Inflammatory macrophage treated with lipopolysaccharide for 1 hour (primary cell): ENCODE results near the gene DCTN3.
A peak's percentile ranks its signal among the peaks of the same experiment; 100 is the strongest.

ENCODE experiments used
- DNase-seq, 2 donors: peaks; one replicate each; pipeline ENCODE4 v3.0.0-alpha.2; 2020 to 2022

Gene DCTN3

GRCh38 chr9:34588671-34589635 lies 31.3 kb downstream of the DCTN3 start:
- DNase-seq: no peak

- no peak for DNase-seq
Observed at GRCh38 chr9:34587271-34587670, 33.0 kb downstream of the DCTN3 start.

GRCh38 chr9:34585946-34586669 lies 34.2 kb downstream of the DCTN3 start:
- no peak for DNase-seq

DNA sequence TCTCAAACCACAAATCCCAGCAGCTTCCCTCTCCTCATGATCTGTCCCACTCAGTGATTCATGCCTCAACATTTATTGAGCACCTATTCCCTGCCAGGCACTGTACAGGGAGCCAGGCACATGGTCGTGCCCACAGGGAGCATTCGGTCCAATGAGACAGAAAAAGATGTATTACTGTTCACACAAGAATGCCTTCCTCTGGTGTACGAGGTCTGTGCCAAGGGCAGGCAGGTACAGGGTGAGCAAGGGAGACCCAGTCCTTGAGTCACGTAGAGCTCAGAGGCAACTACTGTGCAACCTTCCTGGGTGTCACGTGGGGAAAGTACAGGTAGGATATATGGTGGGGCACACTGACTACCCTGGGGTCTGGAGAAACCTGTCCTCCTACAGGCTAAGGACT lies 35.3 kb downstream of the DCTN3 start:
- DNase-seq: no peak

GRCh38 chr9:34582787-34583186 lies 37.5 kb downstream of the DCTN3 start:
- DNase-seq: no peak

DNA sequence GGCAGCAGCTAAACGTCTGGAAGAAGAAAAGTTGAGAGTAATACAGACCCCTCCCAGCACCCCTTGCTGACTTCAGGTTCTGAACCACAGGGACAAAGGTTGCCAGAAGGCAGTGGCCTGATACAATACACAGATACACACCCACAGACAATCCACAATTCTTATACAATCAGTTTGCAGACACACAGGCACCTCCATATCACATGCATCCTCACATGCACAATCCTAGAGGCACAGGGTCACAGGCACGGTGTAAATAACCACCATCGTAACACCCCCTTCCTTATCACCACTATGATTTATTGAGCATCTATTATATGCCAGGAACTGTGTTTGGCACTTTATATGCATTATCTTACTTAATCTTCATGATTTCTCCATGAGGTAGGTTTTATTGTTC lies 39.0 kb downstream of the DCTN3 start:
- DNase-seq: no peak

- DNase-seq: no peak
Observed at GRCh38 chr9:34580358-34580757, 39.9 kb downstream of the DCTN3 start.

GRCh38 chr9:34579808-34580163 lies 40.5 kb downstream of the DCTN3 start:
- no peak for DNase-seq

- no peak for DNase-seq
Observed at GRCh38 chr9:34579104-34579807, 41.0 kb downstream of the DCTN3 start.

DNA sequence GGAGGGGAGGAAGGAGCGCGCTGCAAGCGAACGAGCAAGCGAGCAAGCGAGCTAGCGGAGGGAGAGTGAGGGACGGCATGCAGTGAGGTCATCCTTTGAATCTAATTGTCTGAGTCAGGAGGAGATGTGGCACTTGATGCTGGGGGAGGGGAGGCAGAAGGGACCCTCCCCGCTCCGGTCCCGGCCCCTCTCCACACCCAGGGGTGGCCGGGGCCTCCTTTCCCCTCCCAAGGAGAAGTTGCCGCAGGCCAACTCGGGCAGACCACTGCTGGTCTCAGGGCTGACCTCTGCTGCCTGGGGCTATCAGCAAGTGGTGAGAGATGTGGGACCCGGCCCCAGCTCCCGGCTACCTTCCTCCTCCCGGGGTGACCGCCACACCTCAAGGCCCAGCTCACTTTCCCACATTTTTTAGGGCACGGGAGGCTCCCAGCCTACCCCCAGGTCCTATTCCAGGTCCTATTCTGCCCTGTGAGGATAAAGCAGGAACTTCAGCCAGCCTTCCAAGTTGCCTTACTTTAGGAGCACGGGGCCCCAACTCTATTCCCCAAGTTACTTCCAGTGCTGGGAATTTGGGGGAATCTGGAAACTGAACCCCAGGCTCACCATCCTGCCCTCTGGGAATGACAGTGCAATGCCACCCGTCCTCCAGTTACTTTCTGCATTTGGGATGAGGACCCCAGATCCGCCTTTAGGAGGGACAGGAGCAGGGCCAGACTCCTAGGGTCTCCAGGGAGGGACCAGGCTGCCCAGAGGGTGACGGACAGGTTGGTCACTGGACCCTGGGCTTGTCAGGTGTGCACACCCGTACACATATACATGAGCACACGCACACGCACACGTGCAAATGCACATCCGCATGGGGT lies 41.8 kb downstream of the DCTN3 start:
- DNase-seq: no peak

DNA sequence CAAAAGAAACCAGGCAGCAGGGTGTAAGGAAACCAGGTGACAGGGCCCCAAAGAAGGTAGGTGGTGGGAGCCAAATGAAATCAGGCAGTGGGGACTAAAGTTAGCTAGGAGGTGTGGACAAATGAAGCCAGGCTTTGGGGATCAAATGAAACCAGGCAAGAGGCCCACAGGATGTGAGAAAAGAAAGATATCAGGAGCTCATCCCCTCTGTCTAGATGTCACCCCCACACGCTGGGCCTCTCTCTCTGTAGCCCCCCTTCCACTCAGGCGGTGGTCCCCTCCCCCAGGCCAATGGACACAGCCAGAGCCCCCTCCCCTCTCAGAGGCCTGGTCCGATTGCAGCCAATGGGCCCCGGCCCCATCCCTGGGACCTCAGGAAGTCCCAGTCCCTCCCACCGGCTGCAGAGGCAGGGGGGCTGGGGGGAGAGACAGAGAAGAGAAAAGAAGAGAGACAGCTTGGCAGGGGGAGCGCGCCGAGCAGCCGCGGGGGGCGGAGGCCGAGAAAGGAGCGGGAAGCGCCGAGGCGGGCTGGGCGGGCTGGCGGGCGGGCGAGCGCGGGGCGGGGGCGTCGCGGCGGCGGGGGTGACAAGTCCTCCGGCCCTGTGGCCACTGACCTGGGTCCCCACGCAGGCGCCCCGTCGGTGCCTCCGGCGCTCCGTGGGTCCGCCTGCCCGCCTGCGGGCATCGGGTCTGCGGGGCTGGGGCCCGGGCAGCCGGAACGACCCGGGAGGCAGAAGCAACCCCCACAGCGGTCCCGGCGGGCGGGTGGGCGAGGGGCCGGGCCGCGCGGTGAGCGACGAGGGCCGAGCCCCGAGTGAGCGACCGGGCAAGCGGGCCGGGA lies 42.7 kb downstream of the DCTN3 start:
- DNase-seq: no peak

DNA sequence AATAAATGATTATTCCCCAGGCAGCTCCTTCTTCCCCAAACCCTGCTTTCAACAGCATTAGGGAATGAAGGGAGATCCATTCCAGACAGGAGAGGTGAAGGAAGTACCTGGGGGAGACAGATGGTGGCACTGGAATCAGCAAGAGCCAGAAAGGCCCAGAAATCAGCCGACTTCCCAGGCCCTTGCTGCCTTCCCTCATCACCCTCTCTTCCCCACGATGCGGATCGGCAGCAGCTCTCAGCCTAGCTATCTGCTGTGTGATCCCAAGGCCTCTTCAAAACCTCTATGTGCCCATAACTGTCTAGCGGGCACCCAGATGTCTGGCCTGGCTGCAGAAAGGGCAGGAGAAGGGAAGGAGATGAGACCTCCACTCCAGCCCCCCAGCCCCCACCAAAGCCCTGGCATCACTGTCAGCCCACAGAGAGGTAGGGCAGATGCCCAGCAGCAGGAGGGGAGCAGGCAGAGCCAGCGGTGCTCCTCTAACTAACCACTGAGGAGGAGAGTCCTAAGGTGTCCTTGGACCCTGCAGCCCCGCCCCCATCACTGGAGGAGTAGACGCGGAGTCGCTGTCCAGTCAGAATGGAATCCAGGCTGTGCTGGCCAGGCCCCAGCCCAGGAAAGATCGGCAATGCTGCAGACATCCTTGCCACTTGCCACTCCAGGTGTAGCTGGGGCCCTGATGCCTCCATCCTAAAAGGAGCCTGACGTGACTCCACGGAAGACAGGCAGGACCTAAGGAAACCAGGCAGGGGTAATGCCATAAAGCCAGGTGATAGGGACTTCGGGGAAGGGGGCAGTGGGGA lies 43.5 kb downstream of the DCTN3 start:
- no peak for DNase-seq

DNA sequence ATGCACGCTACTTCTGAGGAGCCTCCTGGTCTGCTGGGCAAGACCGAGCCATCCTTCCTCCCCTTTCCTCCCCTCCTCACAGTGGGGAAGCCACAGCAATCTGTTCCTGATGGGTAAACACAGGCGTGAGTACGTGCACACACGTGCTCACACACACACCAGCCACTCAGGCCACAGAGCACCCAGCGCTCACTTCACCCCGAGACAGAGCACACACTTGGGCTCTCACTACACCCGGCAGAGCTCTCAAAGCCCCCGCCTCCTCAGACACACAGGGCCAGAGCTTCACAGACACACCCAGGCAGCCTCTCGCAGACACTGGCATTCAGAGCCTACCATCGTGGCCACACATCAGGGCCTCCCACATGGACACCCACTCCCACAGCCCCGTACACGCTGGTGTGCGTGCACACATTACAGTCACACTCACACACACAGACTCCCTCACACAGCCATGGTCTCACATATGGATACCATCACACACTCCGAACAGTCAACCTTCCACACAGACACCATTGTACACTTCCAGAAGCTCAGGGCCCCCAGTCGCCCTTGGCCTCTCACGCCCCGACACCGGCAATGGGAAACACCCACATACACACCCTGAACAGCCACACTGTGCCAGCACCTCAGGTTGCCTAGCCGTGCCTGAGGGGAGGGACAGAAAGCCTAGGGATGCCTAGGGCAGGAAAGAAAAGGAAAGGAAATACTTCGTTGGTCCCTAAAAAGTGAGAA lies 44.3 kb downstream of the DCTN3 start:
- no peak for DNase-seq

DNA sequence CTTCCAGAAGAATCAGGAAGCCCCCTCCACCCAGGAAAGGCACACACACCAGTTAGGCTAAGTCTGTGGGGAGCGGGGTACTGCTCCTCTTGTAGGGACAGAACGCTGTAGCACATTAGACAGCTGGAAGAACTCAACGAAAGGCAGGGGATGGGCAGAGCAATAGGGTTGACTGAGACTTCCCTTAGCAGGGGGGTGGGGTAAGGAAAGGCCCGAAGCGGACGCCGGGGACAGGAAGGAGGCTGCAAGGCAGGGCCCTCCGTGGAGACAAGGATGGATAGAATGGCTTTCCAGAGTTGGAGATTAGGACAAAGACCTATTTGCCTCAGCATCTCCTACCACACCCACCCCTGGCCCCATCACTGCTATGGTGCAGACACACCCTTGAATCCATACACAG lies 45.1 kb downstream of the DCTN3 start:
- DNase-seq: no peak

- DNase-seq: no peak
Observed at GRCh38 chr9:34574571-34574970, 45.7 kb downstream of the DCTN3 start.

DNA sequence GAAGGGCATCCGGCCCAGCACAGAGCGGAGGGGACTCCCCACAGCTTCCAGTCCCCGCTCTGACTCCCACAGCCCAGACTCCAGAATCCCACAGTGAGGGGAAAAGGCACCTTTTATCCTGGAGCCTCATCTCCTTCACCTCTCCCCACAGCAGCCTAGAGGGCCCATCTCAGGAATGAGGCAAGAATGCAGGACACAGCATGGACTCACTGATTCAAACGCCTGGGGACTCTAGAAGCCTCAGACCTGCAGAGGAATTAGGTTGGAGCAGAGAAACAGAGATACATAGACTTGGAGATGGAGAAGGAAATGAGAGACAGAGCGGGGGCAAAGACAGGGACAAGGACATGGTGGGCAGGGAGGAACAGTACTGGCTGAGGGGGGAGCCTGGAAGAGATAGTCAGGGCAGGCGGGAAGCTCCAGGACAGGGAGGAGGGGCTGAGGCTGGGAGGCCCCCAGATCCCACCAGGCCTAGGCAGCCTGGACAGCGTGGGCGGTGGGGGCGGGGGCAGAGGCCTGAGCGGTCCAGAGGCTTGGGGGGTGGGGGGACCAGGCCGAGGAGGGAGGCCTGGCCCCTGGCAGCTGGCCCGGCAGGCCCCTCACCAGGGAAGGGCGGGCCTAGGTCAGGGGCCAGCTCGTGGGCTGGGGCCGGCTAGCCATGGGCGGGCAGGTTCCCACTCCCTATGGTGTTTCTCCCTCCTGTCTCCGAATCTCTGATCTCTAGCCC lies 46.5 kb downstream of the DCTN3 start:
- DNase-seq: no peak

DNA sequence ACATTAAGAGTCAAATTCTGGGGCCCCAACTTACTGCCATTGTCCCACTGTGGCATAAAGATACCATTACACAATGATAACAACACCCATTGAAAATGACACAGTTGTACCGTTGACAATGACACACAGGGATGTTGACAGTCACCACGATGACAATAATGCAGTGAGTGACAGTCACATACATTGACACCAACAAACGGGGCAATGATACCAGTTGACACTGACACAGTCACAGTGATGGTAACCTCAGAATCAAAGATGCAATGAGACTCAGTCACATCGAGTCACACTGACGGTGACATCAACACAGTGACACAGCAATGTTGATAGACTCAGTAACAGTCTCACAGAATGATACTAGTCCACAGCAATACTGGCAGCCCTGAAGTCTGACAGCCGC lies 47.7 kb downstream of the DCTN3 start:
- DNase-seq: no peak

DNA sequence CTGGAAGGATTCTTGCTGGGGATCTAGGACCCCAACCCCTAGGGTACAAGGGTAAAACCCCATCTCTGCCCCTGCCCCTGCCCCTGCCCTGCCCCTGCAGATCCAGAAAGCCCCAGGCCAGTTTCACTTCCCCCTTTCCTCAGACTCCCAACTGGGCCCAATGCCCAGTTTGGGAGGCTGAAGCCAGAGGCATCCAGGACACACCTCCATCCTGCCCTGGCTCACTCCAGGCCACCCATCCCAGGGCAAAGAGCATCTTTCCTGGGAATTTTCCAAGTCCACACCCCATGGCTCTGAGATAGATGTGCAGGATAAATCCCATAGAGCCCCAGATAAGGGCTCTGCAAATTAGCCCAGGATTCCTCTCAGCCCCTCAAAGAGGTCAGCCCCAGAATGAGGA lies 48.2 kb downstream of the DCTN3 start:
- peak; percentile 31 to 33 for DNase-seq

GRCh38 chr9:34571481-34571810 lies 48.8 kb downstream of the DCTN3 start:
- DNase-seq: no peak
